ENCODE measurements around the gene KIF9. TPM values are rescaled to one million over a fixed set of nuclear protein-coding genes. Genes with fewer than 3 reads are reported as not detected.
"Not testable (repeated sequence)": the region's sequence is repeated elsewhere in the genome, so short reads cannot be mapped to it uniquely, and the experiment has no call there.

Gene KIF9
- total RNA-seq, 2 experiments from 2014 or later, result 4.5 TPM

DNA sequence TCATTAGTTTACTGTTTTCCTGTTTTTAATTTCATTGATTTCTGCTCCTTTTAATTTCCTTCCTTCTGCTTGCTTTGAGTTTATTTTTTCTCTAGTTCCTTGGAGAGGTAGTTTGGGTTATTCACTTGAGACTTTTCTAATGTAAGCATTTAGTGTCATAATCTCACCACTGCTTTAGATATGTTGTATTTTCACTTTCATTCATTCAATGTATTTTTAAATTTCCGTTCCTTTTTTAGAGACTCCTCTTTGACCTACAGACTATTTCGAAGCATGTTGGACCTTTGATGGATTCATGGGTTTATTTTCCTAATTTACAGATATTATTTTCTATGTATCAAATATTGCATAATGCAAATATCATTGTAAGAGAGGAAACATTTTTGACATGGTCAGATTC lies 23.4 kb upstream of the KIF9 start:
- Mint-ChIP-seq H3K4me1 (peaks cover 5% of the 10 kb centered on the region), H3K4me3 (no peak overlapping the region), H3K36me3 (peaks cover 52% of the 10 kb centered on the region), H3K9me3 (no peaks in the 10 kb centered on the region), H3K27ac (no peak overlapping the region), H3K27me3 (no peaks in the 10 kb centered on the region)
- ATAC-seq (ENCODE audit: low read depth), result no peak
- no peak for DNase-seq
- POLR2A ChIA-PET, result no interaction called here

DNA sequence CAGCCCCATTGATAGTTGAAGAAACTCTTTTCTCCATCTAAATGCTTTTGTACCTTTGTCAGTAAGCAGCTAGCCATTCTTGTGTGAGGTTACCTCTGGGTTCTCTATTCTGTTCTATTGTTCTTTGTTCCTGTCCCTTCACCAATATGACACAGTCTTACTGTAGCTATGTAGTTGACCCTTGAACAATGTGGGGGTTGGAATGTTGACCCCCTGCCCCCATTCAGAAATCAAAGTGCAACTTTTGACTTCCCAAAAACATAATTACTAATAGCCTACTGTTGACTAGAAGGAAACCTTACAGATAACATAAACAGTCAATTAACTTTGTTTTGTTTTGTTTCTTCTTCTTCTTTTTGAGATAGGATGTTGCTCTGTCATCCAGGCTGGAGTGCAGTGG lies 18.9 kb upstream of the KIF9 start:
- Mint-ChIP-seq H3K27ac (no peak overlapping the region), H3K9me3 (no peaks in the 10 kb centered on the region), H3K4me3 (no peak overlapping the region), H3K27me3 (no peaks in the 10 kb centered on the region), H3K36me3 (peaks cover 35% of the 10 kb centered on the region), H3K4me1 (peaks cover 14% of the 10 kb centered on the region)
- POLR2A ChIA-PET, result no interaction called here
- ATAC-seq (ENCODE audit: low read depth), result no peak
- no peak for DNase-seq

DNA sequence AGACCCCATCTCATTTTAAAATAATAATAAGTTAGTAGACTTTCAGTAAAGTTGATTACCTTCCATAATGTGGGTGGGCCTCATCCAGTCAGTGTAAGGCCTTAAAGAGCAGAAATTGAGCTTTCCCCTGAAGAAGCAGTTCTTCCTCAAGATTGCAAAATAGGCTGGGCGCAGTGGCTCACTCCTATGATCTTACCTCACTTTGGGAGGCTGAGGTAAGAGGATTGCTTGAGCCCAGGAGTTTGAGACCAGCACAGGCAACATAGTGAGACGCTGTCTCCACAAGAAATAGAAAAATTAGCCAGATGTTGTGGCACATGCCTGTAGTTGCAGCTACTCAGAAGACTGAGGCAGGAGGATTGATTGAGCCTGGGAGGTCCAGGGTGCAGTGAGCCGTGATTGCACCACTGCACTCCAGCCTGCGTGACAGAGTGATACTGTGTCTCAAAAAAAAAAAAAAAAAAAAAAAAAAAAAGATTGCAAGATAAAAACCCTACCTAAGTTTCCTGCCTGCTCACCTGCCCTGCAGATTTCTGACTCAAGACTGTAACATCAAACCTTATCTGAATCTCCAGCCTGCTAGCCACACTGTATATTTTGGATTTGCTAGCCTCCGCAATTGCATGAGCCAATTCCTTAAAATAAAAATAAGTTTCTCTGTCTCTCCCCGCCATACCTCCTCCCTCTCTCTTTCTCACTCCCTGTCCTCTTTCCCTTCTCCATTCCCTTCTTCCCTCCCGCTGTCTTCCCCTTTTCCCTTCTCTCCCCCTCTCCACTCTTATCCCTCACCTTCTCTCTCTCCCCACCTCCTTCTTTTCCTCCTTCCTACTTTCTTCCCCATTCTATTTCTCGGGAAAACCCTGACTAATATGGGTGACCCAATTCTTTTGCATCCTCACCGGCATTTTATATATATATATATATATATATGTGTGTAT lies 17.1 kb upstream of the KIF9 start:
- no peak for ATAC-seq (ENCODE audit: low read depth)
- Mint-ChIP-seq H3K36me3 (peaks cover 23% of the 10 kb centered on the region), H3K4me1 (peaks cover 24% of the 10 kb centered on the region), H3K9me3 (no peaks in the 10 kb centered on the region), H3K27ac (no peak overlapping the region), H3K4me3 (no peak overlapping the region), H3K27me3 (no peaks in the 10 kb centered on the region)
- POLR2A ChIA-PET, result no interaction called here
- DNase-seq, result no peak

DNA sequence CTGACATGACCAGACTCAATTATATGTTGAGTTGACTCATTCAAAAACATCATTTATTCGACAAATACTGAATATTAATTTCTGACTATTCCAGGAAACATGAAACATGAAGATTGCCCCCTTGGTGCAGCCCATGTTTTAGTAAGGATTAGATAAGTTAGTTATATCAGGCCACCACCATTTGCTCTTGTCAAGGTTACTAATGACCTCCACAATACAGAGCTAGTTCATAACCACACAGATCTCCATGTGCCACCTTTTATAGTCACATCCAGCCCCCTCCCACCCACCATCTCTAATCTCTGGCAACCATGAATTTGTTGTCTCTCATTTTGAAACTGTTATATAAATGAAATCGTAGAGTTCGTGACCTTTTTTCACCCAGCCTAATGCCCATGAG lies 15.8 kb upstream of the KIF9 start:
- POLR2A ChIA-PET, result no interaction called here

DNA sequence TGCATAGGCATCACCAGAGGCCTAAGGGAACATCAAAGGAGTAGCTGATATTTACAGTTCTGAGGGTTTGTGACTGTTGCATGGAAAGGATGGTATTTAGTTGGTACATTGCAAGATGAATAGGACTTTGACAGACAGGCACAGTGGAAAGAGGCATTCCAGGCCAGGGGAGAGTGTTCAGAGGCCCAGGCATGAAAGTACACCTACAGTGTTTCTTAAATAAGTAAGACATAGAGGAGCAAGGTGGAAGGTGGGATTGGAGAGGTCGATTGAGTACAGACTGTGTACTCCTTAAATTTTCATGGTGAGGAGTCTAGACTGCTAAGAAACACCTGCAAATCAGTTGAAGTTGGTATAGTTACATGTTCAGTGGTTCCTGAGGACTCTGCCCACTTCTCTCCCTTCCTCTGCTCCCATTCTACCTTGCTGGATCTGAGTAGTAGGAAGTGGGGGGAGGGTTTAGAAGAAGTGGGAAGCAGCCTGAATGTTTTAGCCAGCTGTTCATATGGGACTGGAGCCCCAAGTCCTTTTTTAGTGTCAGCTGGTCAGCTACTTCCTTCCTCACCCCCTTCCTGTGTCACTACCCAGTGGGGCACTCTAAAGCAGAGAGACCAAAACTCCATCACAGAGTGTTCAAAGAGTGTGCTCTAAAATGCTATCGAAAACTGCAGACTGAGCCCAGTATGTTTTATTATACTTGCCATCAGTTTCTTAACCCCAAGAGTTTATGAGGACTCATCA lies 14.1 kb upstream of the KIF9 start:
- Mint-ChIP-seq H3K4me3 (no peak overlapping the region), H3K36me3 (peaks cover 11% of the 10 kb centered on the region), H3K4me1 (peaks cover 28% of the 10 kb centered on the region), H3K9me3 (no peaks in the 10 kb centered on the region), H3K27ac (peak overlapping the region; percentile 71), H3K27me3 (no peaks in the 10 kb centered on the region)
- DNase-seq (no peak), ATAC-seq (ENCODE audit: low read depth) (peak; percentile 29)
- POLR2A ChIA-PET, result interaction anchor here (1.2 kb wide), 1 partner anchor 14 kb away, joined by 3 read pairs; the partner anchor contains the start of genes KIF9 and KLHL18

More for the DNA sequence above, 15.8 kb upstream of the KIF9 start:
- Mint-ChIP-seq H3K27me3 (no peaks in the 10 kb centered on the region), H3K27ac (no peak overlapping the region), H3K4me3 (no peak overlapping the region), H3K4me1 (peaks cover 26% of the 10 kb centered on the region), H3K9me3 (no peaks in the 10 kb centered on the region), H3K36me3 (peaks cover 21% of the 10 kb centered on the region)
- ATAC-seq (ENCODE audit: low read depth) (no peak), DNase-seq (no peak)

DNA sequence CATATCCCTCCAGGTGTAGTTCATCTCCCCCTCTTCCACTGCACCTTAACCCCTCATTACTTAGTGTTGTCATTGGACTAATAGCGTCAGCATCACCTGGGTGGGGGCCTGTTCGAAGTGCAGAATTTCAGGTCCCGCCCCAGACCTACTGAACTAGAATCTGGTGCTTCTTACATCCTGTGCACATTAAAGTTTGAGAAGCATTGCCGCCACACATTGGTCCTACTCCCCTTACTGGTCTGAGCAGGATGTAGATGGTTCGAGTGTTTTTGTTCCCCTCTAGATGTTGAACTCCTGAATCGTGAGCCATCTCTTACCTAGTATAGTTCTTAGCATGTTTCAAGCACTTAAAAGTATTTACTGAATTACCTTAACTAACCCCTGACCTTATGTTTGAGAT lies 13.4 kb upstream of the KIF9 start:
- no peaks in the 10 kb centered on the region for H3K27me3 Mint-ChIP-seq
- no peak overlapping the region for H3K27ac Mint-ChIP-seq
- peaks cover 11% of the 10 kb centered on the region for H3K36me3 Mint-ChIP-seq
- no peak overlapping the region for H3K4me3 Mint-ChIP-seq
- ATAC-seq (ENCODE audit: low read depth) (peak; percentile 70), DNase-seq (no peak)
- peaks cover 28% of the 10 kb centered on the region for H3K4me1 Mint-ChIP-seq
- POLR2A ChIA-PET, result no interaction called here
- no peaks in the 10 kb centered on the region for H3K9me3 Mint-ChIP-seq

DNA sequence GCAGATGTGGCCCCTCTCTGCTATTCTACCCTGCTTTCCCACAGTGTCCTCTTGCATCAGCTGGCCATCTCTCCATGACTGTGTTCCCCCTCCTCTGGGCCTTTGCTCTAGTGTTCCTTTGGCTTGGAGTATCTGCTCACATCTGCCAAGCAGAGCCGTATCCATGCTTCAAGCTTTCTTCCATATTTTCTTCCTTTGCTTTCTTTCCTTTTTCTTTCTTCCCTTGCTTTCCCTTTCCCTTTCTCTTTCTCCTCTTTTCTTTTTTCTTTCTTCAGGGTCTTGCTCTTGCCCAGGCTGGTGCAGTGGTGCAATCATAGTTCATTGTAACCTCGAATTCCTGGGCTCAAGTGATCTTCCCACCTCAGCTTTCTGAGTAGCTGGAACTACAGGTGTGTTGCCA lies 12.7 kb upstream of the KIF9 start:
- DNase-seq, result no peak
- H3K9me3 Mint-ChIP-seq, result no peaks in the 10 kb centered on the region
- no peak overlapping the region for H3K4me3 Mint-ChIP-seq
- ATAC-seq (ENCODE audit: low read depth), result no peak
- H3K27ac Mint-ChIP-seq, result no peak overlapping the region
- H3K27me3 Mint-ChIP-seq, result no peaks in the 10 kb centered on the region
- POLR2A ChIA-PET, result no interaction called here
- peaks cover 28% of the 10 kb centered on the region for H3K4me1 Mint-ChIP-seq
- peaks cover 12% of the 10 kb centered on the region for H3K36me3 Mint-ChIP-seq

DNA sequence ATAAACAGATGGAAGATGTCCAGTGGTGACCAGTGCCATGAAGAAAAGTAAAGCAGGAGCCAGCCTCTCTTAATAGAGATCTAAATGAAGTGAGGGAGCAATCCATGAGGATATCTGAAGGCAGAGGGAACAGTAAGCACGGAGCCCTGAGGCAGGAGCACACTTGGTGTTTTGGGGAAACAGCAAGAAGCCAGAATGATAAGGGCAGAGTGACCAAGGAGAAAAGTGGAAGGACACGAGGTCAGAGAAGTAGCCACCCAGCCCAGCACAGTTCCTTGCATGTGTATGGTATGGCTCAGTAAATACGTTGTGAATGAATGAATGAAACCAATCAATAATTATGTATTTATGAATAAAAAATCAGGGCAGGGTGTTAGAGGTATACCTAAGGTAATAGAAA lies 11.8 kb upstream of the KIF9 start:
- ATAC-seq (ENCODE audit: low read depth), result no peak
- Mint-ChIP-seq H3K27me3 (no peaks in the 10 kb centered on the region), H3K4me3 (no peak overlapping the region), H3K27ac (no peak overlapping the region), H3K36me3 (peaks cover 14% of the 10 kb centered on the region), H3K9me3 (no peaks in the 10 kb centered on the region), H3K4me1 (peaks cover 28% of the 10 kb centered on the region)
- POLR2A ChIA-PET, result no interaction called here
- DNase-seq, result no peak

DNA sequence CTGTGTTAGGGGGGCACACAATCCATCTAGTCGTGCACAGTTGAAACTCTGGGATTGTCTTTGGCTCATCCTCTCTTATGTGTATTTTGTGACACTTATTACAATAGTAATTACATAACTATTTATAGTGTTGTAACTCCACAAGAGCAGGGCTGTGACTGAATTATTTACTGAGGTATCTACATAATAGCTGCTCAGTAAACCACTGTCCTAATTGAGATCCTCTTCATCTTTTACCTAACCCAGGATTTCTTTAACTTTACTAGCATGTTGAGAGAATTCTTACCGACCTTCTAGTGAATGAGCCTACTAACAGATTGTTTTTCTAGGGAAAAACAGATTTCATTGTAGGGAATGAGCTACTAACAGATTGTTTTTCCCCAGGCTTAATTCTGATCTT lies 11.2 kb upstream of the KIF9 start:
- H3K4me3 Mint-ChIP-seq, result no peak overlapping the region
- ATAC-seq (ENCODE audit: low read depth), result no peak
- H3K27me3 Mint-ChIP-seq, result no peaks in the 10 kb centered on the region
- H3K36me3 Mint-ChIP-seq, result peaks cover 17% of the 10 kb centered on the region
- no peaks in the 10 kb centered on the region for H3K9me3 Mint-ChIP-seq
- no peak for DNase-seq
- POLR2A ChIA-PET, result interaction anchor here (1.3 kb wide), 1 partner anchor 130 kb away, joined by 3 read pairs; the partner anchor contains the start of gene SETD2
- H3K27ac Mint-ChIP-seq, result no peak overlapping the region
- H3K4me1 Mint-ChIP-seq, result peaks cover 28% of the 10 kb centered on the region

DNA sequence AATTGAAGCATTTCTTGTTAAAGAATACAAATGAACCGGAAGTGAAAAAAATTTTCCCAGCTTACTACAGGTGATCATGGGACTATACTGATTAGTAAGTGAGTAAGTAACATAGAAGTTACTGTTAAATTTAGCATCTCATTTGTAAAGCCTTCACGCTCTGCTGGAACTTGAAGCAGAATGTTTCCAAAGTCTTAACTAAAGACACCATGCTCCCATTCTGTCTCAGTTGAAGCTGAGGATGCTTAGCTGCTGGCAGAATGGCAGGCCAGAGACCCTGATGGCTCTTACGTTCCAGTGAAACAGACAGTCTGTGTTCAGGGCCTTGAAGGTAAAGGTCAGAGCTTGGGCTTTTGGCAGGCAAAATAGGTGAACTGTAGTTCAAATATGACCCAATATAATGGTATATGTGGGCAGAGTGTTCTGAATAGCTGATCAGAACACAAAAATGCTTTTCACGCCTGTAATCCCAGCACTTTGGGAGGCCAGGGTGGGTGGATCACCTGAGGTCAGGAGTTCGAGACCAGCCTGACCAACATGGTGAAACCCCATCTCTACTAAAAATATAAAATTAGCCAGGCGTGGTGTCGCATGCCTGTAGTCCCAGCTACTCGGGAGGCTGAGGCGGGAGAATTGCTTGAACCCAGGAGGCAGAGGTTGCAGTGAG lies 9.3 kb upstream of the KIF9 start:
- Mint-ChIP-seq H3K36me3 (peaks cover 15% of the 10 kb centered on the region), H3K4me1 (peaks cover 19% of the 10 kb centered on the region)
- POLR2A ChIA-PET, result interaction anchor here (0.7 kb wide), 2 partner anchors 42 to 146 kb away, joined by 3 to 4 read pairs; no protein-coding TSS in a partner anchor
- not testable (repeated sequence) for H3K4me3 Mint-ChIP-seq; H3K27ac Mint-ChIP-seq; H3K9me3 Mint-ChIP-seq; ATAC-seq (ENCODE audit: low read depth); H3K27me3 Mint-ChIP-seq; DNase-seq

DNA sequence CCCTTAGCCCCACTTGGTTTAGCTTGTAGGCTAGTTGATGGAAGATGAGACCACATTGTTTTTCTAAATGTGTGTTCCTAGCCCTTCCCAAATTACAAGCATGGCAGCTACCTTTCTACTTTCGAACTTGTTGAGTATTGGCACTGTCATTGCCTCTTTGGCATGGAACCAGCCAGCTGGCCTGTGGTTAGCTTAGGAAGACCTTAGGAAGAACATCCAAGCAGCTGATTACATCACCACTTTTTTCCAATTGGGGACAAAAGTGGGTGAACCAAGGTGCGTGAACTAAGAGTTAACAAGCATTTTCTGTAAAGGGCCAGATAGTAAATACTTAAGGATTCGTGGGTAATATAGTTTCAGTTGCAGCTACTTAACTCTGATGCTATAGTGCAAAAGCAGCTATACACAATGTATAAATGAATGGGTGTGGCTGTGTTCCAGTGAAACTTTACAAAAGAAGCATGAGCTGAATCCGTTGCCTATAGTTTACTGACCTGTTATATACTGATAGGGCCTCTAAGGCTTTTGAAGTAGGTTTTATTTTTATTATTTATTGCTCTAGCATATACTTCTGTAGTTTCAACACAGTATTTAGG lies 8.7 kb upstream of the KIF9 start:
- Mint-ChIP-seq H3K27ac (no peak overlapping the region), H3K9me3 (no peaks in the 10 kb centered on the region), H3K4me1 (peaks cover 12% of the 10 kb centered on the region), H3K4me3 (no peak overlapping the region), H3K27me3 (no peaks in the 10 kb centered on the region), H3K36me3 (peaks cover 15% of the 10 kb centered on the region)
- POLR2A ChIA-PET, result interaction anchor here (0.6 kb wide), 1 partner anchor 431 kb away, joined by 3 read pairs; no protein-coding TSS in a partner anchor
- no peak for DNase-seq
- no peak for ATAC-seq (ENCODE audit: low read depth)

DNA sequence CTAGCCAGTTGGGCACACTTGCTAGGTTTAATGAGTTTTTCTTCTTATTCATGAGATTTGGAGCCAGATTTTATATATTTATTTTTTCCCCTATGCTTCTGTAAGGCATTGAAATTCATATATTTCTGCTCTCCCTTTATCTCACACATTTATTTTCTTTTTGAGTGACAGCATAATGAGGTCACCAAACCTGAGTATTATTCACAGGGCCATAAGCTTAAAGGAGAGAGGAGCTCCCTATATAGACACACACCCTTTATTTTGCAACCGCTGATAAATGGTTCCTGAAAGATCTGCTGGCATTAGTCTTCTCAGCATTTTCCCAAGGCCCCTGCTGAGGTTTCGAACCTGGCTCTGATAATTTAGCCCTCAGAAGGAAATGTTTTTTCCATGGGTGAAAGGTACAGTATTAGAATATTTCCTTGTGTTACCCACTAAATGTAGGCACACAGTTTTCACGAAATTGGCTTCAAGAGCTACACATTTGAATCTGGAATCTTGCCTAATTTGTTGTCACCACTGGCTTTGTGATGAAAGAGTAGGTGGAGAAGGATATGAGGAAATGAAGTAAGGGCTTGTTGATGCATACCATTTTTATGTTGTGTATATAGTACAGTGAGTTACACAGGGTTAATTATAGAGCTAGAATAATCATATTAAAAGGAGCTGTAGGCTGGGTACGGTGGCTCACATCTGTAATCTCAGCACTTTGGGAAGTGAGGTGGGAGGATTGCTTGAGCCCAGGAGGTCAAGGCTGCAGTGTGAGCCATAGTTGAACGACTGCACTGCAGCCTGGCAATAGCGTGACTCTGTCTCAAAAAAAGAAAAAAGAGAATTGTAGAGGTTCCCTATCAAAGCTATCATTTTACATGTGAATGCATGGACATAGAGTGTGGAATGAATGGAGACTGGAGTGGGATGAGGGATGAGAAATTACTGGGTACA lies 6.6 kb upstream of the KIF9 start:
- Mint-ChIP-seq H3K27me3 (no peaks in the 10 kb centered on the region), H3K36me3 (peaks cover 18% of the 10 kb centered on the region), H3K4me3 (no peak overlapping the region), H3K9me3 (no peaks in the 10 kb centered on the region), H3K27ac (no peak overlapping the region), H3K4me1 (peaks cover 12% of the 10 kb centered on the region)
- DNase-seq, result no peak
- POLR2A ChIA-PET, result no interaction called here
- no peak for ATAC-seq (ENCODE audit: low read depth)
